H1 (cell line): ENCODE data around the gene DNASE1. TPM values are rescaled to one million over a fixed set of nuclear protein-coding genes. Genes with fewer than 3 reads are reported as not detected.

ENCODE experiments used
- MAX ChIP-seq: IDR thresholded peaks from 2 replicates; pipeline ENCODE4 v1.6.1; 2012; ENCODE audit warnings: inconsistent platforms
- polyA plus RNA-seq, 7 experiments: library from polyadenylated mRNA; depleted of rRNA in 3 of 7; stranded (reverse) in 5 of 7; unstranded in 2 of 7; fragments of >200 nt in 5 of 7; fragments of 200-250 nt in 2 of 7; gene quantifications; 1 replicate in 5 of 7; 2 replicates in 1 of 7; 4 replicates in 1 of 7; pipeline versions ENCODE4 v1.2.1 to v1.2.3, GENCODE V29; 2011 to 2013; ENCODE audit warnings: missing spikeins in 2 of 7, mixed read lengths in 2 of 7
- total RNA-seq: library from RNA; stranded (reverse); fragmentation: NEBNext Ultra II Directional; extraction: Animal tissue kit (Norgen Biotek cat#: 25700); gene quantifications from 2 replicates; pipeline ENCODE4 v1.2.1, GENCODE V29; 2021

The DNASE1 gene
- total and polyA plus RNA-seq, 2 of the 8 experiments (the other 6 are each of a cell fraction or from before 2014, with no cell fraction given) = 11.5 to 16.7 TPM

GRCh38 chr16:3661922-3662321 lies 7.4 kb downstream of the DNASE1 start (continued):
- no peak for TF ChIP-seq MAX
